Tibial artery (tissue), 4 donors: ENCODE measurements around the gene OR1A1.

Experiments used
- DNase-seq, 2 donors: peaks; one replicate each; pipeline ENCODE4 v3.0.0-alpha.2; 2019
- H3K27ac ChIP-seq, 2 donors: fragments of 200-600 bp; sonication (generic) in 1 of 2; 1 replicate in 1 of 2; 2 replicates in 1 of 2; pipeline ENCODE4 v1.5.1; 2018 to 2019; ENCODE audit warnings: mild to moderate bottlenecking in 1 of 2
- H3K27me3 ChIP-seq, 2 donors: fragments of 200-600 bp; sonication (generic) in 1 of 2; one replicate each; pipeline versions ENCODE4 v1.5.1 to v1.6.0; 2016 to 2019
- H3K36me3 ChIP-seq, 3 donors: fragments of 200-600 bp; sonication (generic) in 2 of 3; one replicate each; pipeline ENCODE4 v1.5.1; 2016 to 2019; ENCODE audit warnings: mild to moderate bottlenecking in 2 of 3
- H3K4me1 ChIP-seq, 4 donors: fragments of 200-600 bp; sonication (generic) in 2 of 4; 1 replicate in 3 of 4; 2 replicates in 1 of 4; pipeline ENCODE4 v1.5.1; 2016 to 2019
- H3K4me3 ChIP-seq, 2 donors: fragments of 200-600 bp; sonication (generic) in 1 of 2; 1 replicate in 1 of 2; 2 replicates in 1 of 2; pipeline ENCODE4 v1.5.1; 2018 to 2019; ENCODE audit warnings: mild to moderate bottlenecking in 2 of 2
- H3K9me3 ChIP-seq, 3 donors: fragments of 200-600 bp; sonication (generic) in 1 of 3; one replicate each; pipeline ENCODE4 v1.5.1; 2016 to 2019
- CTCF ChIP-seq, 2 experiments: fragments of 200-600 bp in 1 of 2; fragments of 450-650 bp in 1 of 2; IDR thresholded peaks; one replicate each; pipeline ENCODE4 v1.5.1; 2017 to 2019; ENCODE audit warnings: antibody characterized with exemption in 2 of 2, mild to moderate bottlenecking in 1 of 2, moderate library complexity in 1 of 2
- intact Hi-C: fragments of 100-400 bp; cut with DNase I; formaldehyde crosslinking; loops from one replicate; pipeline ENCODE4 v1.15.0; 2023; ENCODE audit warnings: low total_unique reads

OR1A1 gene

GRCh38 chr17:3207367-3207766, at the start of gene OR1A1:
Gene OR1A1, plus strand, starts transcription at chr17:3207667. Its CDS starts 7,954 bp downstream, at chr17:3215621.
- H3K9me3 ChIP-seq = no peaks in the 10 kb centered on the region
- no peak for TF ChIP-seq CTCF (IDR thresholded peaks at IDR 0.05)
- intact Hi-C loops = no loop called here
- H3K4me1 ChIP-seq = no peaks in the 10 kb centered on the region
- no peaks in the 10 kb centered on the region for H3K36me3 ChIP-seq
- no peaks in the 10 kb centered on the region for H3K27me3 ChIP-seq
- no peak for DNase-seq
- no peak within 1 kb of the TSS for H3K4me3 ChIP-seq
- no peak within 1 kb of the TSS for H3K27ac ChIP-seq

GRCh38 chr17:3167574-3167973, 39.9 kb upstream of the OR1A1 start:
- no peak overlapping the region for H3K27ac ChIP-seq
- no peaks in the 10 kb centered on the region for H3K36me3 ChIP-seq
- no peak for DNase-seq
- peaks cover 0 to 15% (median 10%) of the 10 kb centered on the region in 3 donors for H3K9me3 ChIP-seq
- intact Hi-C loops = no loop called here
- H3K27me3 ChIP-seq = no peaks in the 10 kb centered on the region
- no peak for TF ChIP-seq CTCF (IDR thresholded peaks at IDR 0.05)
- H3K4me1 ChIP-seq = no peaks in the 10 kb centered on the region
- H3K4me3 ChIP-seq = no peak overlapping the region

GRCh38 chr17:3189961-3190360, 17.5 kb upstream of the OR1A1 start:
- no peak for DNase-seq
- TF ChIP-seq CTCF (IDR thresholded peaks at IDR 0.05) = no peak
- H3K27ac ChIP-seq = no peak overlapping the region

GRCh38 chr17:3197219-3197618, 10.2 kb upstream of the OR1A1 start, which contains the start of gene OR1A2:
Gene OR1A2, plus strand, starts transcription at chr17:3197519. Its CDS starts 0 bp downstream, at chr17:3197519.
- Histone ChIP-seq H3K36me3 (no peaks in the 10 kb centered on the region), H3K27me3 (no peaks in the 10 kb centered on the region), H3K27ac (no peak within 1 kb of the TSS), H3K4me3 (no peak within 1 kb of the TSS), H3K9me3 (peaks cover 0 to 3% (median 0%) of the 10 kb centered on the region in 3 donors), H3K4me1 (no peaks in the 10 kb centered on the region)
- no peak for TF ChIP-seq CTCF (IDR thresholded peaks at IDR 0.05)
- intact Hi-C loops = no loop called here
- DNase-seq = no peak

More at GRCh38 chr17:3189961-3190360, 17.5 kb upstream of the OR1A1 start:
- no peaks in the 10 kb centered on the region for H3K27me3 ChIP-seq
- H3K9me3 ChIP-seq = no peaks in the 10 kb centered on the region
- H3K4me1 ChIP-seq = no peaks in the 10 kb centered on the region
- intact Hi-C loops = no loop called here
- no peak overlapping the region for H3K4me3 ChIP-seq
- H3K36me3 ChIP-seq = no peaks in the 10 kb centered on the region

GRCh38 chr17:3208484-3208883, 1.0 kb downstream of the OR1A1 start:
- no peak overlapping the region for H3K27ac ChIP-seq
- H3K4me1 ChIP-seq = no peaks in the 10 kb centered on the region
- H3K36me3 ChIP-seq = no peaks in the 10 kb centered on the region
- intact Hi-C loops = no loop called here
- H3K4me3 ChIP-seq = no peak overlapping the region
- no peaks in the 10 kb centered on the region for H3K27me3 ChIP-seq
- TF ChIP-seq CTCF (IDR thresholded peaks at IDR 0.05) = no peak
- H3K9me3 ChIP-seq = no peaks in the 10 kb centered on the region
- no peak for DNase-seq

GRCh38 chr17:3213001-3213400, 5.5 kb downstream of the OR1A1 start:
- Histone ChIP-seq H3K27me3 (no peaks in the 10 kb centered on the region), H3K4me1 (no peaks in the 10 kb centered on the region), H3K36me3 (no peaks in the 10 kb centered on the region), H3K9me3 (peaks cover 0 to 5% (median 0%) of the 10 kb centered on the region in 3 donors), H3K27ac (no peak overlapping the region), H3K4me3 (no peak overlapping the region)
- no peak for DNase-seq
- TF ChIP-seq CTCF (IDR thresholded peaks at IDR 0.05) = no peak
- intact Hi-C loops = no loop called here
